DOHH2 (cell line): ENCODE measurements around the gene CYP2F1.

Source experiments
- EZH2phosphoT487 ChIP-seq: fragments of 200-600 bp; sonication (generic); IDR thresholded peaks from 2 replicates; pipeline ENCODE4 v1.6.1; 2017; ENCODE audit warnings: borderline replicate concordance, mild to moderate bottlenecking, antibody characterized with exemption, low read length, moderate library complexity, mixed read lengths
- TF ChIP-seq, protein P1 (sequence below): fragments of 200-600 bp; sonication (generic); IDR thresholded peaks from one replicate; pipeline ENCODE4 v1.5.1; 2014; ENCODE audit warnings: antibody characterized with exemption, mild to moderate bottlenecking, low read depth, low read length; ENCODE audit not compliant: poor library complexity, severe bottlenecking

DNA sequence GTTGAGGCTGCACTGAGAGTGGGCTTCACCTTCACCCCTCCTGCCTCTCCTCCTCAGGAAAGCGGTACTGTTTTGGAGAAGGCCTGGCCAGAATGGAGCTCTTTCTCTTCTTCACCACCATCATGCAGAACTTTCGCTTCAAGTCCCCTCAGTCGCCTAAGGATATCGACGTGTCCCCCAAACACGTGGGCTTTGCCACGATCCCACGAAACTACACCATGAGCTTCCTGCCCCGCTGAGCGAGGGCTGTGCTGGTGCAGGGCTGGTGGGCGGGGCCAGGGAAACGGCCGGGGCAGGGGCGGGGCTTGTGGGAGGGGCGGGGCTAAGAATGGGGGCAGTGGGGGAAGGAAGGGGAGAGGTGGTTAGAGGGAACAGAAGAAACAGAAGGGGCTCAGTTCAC, 18.5 kb upstream of the CYP2F1 start:
- TF ChIP-seq, protein P1, sequence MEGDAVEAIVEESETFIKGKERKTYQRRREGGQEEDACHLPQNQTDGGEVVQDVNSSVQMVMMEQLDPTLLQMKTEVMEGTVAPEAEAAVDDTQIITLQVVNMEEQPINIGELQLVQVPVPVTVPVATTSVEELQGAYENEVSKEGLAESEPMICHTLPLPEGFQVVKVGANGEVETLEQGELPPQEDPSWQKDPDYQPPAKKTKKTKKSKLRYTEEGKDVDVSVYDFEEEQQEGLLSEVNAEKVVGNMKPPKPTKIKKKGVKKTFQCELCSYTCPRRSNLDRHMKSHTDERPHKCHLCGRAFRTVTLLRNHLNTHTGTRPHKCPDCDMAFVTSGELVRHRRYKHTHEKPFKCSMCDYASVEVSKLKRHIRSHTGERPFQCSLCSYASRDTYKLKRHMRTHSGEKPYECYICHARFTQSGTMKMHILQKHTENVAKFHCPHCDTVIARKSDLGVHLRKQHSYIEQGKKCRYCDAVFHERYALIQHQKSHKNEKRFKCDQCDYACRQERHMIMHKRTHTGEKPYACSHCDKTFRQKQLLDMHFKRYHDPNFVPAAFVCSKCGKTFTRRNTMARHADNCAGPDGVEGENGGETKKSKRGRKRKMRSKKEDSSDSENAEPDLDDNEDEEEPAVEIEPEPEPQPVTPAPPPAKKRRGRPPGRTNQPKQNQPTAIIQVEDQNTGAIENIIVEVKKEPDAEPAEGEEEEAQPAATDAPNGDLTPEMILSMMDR = no peak
- TF ChIP-seq EZH2phosphoT487 = no peak
